WERI-Rb-1 (cell line): ENCODE measurements around the gene JMJD8.
A peak's percentile ranks its signal among the peaks of the same experiment; 100 is the strongest.
"Not testable (repeated sequence)": the region's sequence is repeated elsewhere in the genome, so short reads cannot be mapped to it uniquely, and the experiment has no call there.

Source experiments
- DNase-seq: peaks from one replicate; pipeline ENCODE4 v3.0.0-alpha.2; 2020
- H3K27ac ChIP-seq: fragments of 250-450 bp; sonication (Bioruptor Pico); 2 replicates; pipeline ENCODE4 v1.5.1; 2020; ENCODE audit warnings: mild to moderate bottlenecking, moderate library complexity
- H3K27me3 ChIP-seq: fragments of 250-450 bp; sonication (Bioruptor Pico); 2 replicates; pipeline ENCODE4 v1.5.1; 2021; ENCODE audit warnings: mild to moderate bottlenecking, low read depth, moderate library complexity; ENCODE audit not compliant: insufficient read depth, severe bottlenecking
- H3K36me3 ChIP-seq: fragments of 250-450 bp; sonication (Bioruptor Pico); 2 replicates; pipeline ENCODE4 v1.5.1; 2020; ENCODE audit warnings: mild to moderate bottlenecking, moderate library complexity
- H3K4me3 ChIP-seq: 2 replicates; pipeline ENCODE4 v1.5.1; 2011; ENCODE audit warnings: low read depth, mild to moderate bottlenecking, control low read depth, low read length
- H3K9me3 ChIP-seq: fragments of 250-450 bp; sonication (Bioruptor Pico); 2 replicates; pipeline ENCODE4 v1.5.1; 2021; ENCODE audit warnings: mild to moderate bottlenecking, moderate library complexity; ENCODE audit not compliant: severe bottlenecking
- CTCF ChIP-seq: IDR thresholded peaks from 2 replicates; pipeline ENCODE4 v1.5.1; 2011; ENCODE audit warnings: low read depth, mild to moderate bottlenecking, control low read depth, inconsistent platforms, low read length

The JMJD8 gene

DNA sequence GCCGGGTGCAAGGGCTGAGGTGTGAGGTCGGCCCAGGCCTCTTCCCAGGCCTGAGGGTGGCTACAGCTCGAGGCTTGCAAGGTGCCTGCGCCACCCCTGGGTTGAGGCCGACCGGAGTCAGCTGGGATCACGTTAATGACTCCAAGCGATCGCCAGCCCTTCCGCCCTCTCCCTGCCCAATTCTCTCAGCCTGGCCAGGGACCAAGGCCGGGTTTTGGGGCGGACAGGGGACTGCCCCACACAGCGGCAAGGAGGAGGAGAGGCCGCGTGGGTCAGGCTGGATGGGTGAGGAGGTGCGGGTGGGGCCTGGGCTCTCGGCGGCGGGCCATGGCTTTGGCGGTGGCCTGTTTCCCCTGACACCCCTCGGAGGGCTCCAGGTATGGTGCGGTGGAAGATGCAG is 9.2 kb upstream of the JMJD8 start:
- Histone ChIP-seq H3K9me3 (no peaks in the 10 kb centered on the region), H3K27ac (no peak overlapping the region), H3K36me3 (peaks cover 11% of the 10 kb centered on the region), H3K4me3 (no peak overlapping the region), H3K27me3 (no peaks in the 10 kb centered on the region)
- DNase-seq = no peak
- no peak for TF ChIP-seq CTCF

- Histone ChIP-seq H3K27me3 (no peaks in the 10 kb centered on the region), H3K4me3 (no peak overlapping the region), H3K36me3 (peaks cover 15% of the 10 kb centered on the region), H3K27ac (no peak overlapping the region), H3K9me3 (no peaks in the 10 kb centered on the region)
- TF ChIP-seq CTCF = no peak
- DNase-seq = no peak
Observed at GRCh38 chr16:692356-693108, 8.4 kb upstream of the JMJD8 start.

GRCh38 chr16:691242-691641 is 7.1 kb upstream of the JMJD8 start:
- not testable (repeated sequence) for H3K27me3 ChIP-seq, H3K27ac ChIP-seq, H3K9me3 ChIP-seq, H3K4me3 ChIP-seq, DNase-seq
- H3K36me3 ChIP-seq = peaks cover 28% of the 10 kb centered on the region

GRCh38 chr16:689175-689897 is 5.2 kb upstream of the JMJD8 start:
- no peak for TF ChIP-seq CTCF
- Histone ChIP-seq H3K9me3 (no peaks in the 10 kb centered on the region), H3K27ac (peak overlapping the region; percentile 92), H3K4me3 (peak overlapping the region; percentile 80), H3K36me3 (peaks cover 38% of the 10 kb centered on the region), H3K27me3 (no peaks in the 10 kb centered on the region)
- DNase-seq = no peak

- no peaks in the 10 kb centered on the region for H3K27me3 ChIP-seq
- H3K9me3 ChIP-seq = no peaks in the 10 kb centered on the region
- H3K36me3 ChIP-seq = peaks cover 48% of the 10 kb centered on the region
- H3K27ac ChIP-seq = no peak overlapping the region
- DNase-seq = no peak
- H3K4me3 ChIP-seq = no peak overlapping the region
- no peak for TF ChIP-seq CTCF
Observed at GRCh38 chr16:687499-687898, 3.4 kb upstream of the JMJD8 start.

DNA sequence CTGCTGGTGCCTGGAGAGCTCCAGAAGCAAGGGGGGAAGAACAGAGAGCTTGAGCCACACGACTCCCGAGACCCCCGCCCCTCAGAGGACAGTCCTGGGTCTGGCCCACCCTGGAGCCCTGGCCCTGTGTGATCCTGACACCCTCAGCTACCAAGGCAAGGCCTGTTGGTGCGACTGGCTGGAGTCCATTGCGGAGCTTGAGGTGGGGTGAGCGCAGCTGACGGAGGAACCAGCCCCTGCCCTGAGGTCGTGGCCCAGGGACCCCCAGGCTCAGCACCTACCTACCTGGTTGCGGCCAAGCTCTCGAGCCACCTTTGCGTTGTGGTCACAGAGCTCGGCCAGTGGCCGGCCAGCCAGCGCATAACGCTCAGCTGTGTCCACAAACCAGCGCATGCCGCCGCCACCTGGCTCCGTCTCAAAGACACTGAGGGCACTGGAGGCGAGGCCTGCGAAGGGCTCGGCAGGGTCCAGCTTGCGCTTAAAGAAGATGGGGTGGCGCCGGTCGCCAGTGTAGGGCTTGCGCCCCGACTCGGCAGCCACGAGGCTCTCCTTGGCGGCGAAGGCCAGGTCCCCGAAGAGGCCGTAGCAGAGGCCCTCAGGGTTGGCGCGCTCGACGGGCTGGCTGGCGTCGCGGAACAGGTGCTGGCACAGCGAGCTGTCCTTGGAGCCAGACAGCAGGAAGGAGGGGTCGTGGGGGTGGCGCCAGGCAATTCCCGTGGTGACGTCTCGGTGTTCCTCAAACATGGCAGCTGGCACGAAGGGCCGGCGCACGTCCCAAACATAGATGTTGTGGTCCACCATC is 2.5 kb upstream of the JMJD8 start:
- DNase-seq = no peak
- no peak overlapping the region for H3K27ac ChIP-seq
- H3K36me3 ChIP-seq = peaks cover 57% of the 10 kb centered on the region
- no peak for TF ChIP-seq CTCF
- no peak overlapping the region for H3K4me3 ChIP-seq
- H3K27me3 ChIP-seq = no peaks in the 10 kb centered on the region
- H3K9me3 ChIP-seq = no peaks in the 10 kb centered on the region
